ENCODE data around the gene BRD7.

BRD7 gene

DNA sequence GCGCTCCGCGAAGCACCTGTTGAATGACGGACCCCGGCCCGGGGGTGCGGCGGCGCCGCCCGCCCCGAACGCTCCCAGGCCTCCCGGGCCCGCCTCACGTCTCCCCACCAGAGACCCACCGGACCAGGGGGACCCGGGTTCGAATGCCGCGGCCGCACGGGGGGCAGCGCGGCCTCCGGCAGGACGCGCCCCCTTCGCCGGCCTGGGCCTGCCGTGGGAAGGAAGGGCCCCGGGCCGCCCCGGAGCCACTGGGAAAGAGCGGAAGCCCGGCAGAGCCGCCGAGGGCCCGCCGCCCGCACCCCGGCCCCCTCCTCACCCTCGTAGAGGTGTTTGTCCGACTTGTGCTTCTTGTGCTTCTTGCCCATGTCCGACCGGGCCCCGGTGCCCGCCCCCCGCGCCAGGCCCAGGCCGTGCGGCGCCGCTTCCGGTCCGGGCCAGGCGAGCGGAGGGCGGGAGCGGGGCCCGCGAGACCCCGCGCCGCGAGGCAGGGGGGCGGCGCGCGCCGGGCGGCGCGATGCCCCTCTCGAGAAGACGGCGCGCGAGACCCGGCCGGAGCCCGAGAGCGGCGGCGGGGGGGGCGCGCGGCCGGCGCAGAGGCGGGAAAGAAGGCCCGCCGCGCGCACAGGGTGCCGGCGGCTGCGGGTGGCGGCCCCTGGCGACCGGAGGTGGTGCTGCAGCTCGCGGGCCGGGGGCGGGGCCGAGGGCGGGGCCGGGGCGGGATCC lies at the start of gene BRD7:
Gene BRD7, minus strand, starts transcription at position 579 of the 723 bp plus-strand sequence. Its CDS starts 214 bp downstream, at position 365.
- DNase-seq, result peak in 42 of 51 donors; percentile 10 to 82 (median 52)

DNA sequence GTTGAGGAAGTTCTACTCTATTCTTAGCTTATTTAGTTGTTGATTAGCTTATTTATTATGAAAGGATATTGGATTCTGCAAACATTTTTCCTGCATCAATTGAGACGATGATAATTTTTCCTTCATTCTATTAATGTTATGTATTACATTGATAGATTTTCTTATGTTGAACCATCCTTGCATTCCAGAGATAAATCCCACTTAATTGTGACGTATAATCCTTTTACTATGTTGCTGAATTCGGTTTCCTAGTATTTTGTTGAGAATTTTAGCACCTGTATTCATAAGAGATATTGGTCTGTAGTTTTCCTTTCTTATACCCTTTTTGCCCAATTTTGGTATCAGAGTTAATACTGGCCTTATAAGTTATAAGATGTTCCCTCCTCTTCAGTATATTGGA lies 47.6 kb upstream of the BRD7 start:
- no peak for DNase-seq

DNA sequence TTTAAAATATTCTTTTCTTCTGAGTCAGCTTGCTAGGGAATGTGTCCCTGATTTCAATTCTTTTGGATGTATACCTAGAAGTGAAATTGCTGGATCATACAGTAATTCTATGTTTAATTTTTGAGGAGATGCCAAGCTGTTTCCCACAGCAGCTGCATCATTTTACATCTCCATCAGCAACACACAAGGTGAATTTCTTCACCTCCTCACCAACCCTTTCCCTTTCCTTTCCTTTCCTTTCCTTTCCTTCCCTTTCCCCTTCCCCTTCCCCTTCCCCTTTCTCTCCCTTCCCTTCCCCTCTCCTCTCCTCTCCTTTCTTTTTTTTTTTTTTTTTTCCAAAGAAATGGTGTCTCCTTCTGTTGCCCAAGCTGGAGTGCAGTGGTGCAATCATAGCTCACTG lies 45.4 kb upstream of the BRD7 start:
- DNase-seq, result no peak

DNA sequence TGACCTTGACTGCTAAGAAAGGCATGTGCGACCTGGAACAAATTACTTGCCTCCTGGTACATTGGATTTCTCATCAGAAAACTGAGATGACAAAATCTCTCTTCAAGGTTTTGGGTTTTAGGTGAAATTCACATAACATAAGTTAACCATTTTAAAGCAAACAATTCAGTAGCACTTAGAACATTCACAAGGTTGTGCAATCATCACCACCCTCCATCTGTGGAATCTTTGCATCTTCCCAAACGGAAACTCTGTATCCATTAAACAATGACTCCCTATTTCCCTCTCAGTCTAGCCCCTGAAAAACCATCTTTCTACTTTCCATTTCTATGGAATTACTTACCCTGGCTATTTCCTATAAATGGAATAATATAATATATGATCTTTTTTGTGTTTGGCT lies 42.2 kb upstream of the BRD7 start:
- no peak for DNase-seq

DNA sequence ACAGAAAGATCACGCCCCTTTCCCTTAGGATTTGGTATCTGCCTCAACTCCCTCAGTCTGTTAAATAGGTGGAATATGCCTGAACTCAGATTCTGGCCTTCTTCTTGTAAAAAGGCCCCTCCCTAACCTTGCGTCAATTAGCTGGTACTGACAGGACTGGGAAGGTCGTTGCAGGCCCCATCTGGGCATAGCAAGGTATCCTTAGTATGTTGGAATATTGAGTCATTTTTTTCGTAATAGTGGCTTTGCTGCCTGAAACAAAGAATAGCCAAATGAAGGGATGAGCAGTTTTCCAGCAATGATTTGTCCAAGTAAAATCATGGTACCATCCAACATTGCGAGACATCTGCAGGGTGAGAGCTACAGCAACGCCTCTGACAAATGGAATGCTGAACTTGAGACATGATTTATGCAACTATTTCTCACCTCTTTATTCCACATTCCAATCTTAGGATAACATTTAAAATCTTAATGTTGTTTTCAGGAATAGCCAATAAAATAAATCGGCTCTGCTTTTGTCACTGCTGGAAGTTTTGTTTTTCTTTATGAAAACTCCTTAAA lies 39.3 kb upstream of the BRD7 start:
- no peak for DNase-seq

DNA sequence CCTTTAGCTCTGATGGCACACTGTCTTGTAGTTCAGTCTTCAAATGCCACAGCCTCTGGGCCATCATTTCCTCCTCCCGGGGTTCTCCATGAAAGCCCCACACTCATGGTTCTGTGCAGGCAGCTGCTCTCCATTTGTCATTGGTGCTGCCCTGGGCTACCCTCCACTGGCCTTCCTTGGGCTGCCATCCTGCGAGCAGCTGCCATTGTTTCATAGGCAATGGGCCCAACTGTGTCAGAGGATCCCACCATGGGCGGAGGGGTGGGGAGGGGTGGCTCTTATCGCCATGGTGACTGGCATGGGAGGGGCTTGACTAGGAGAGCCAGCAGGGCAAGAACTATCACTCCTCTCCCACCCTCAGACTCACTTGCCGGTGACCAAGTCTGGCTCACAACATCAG lies 38.6 kb upstream of the BRD7 start:
- no peak for DNase-seq

DNA sequence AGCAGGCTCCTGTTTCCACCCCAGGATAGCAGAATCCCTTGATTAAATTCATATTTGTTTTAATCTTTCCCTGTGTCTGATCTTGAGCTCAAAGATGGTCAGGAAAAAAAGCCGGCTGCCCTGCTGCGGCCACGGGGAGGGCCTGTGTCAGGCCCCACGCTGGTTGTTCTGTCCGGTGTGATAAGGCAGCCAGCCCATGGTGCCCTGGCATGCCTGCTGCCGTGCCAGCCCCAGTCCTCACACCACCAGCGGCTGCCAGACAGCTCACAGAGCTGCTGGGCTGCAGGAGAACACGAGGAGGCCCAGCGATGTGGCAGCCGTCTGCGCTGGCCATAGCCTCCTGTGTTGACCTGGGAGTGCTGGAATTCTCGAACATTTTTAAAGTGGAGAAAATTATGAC lies 34.7 kb upstream of the BRD7 start:
- peak in 2 of 51 donors; percentile 4 to 17 for DNase-seq

DNA sequence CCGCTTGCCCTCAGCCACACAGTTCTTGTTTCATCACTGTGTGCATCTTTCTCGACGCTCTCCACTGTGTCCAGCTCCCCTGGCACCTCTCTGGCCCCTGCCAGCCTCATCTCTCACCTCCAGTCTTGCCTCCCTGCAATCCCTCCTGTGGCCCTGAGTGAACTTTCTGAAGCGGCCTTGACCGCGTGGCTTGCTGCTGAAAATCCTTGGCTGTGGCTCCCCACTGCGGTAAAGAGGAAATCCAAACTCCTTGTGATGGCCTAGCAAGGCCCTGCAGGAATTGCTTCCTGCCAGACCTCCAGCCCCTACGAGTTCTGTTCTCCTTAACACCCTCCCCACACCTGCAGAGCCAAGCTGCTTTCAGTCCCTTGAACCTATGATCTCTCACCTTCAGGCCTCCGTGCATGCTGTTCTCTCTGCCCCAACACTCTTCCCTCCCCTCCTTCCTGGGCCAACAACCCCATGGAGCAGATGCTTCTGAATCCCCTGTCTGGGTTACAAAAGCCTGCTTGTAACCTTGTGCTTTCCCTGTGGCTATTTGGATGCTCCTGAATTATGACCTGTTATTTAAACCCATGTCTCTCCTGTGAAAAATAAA lies 33.6 kb upstream of the BRD7 start:
- DNase-seq, result no peak

DNA sequence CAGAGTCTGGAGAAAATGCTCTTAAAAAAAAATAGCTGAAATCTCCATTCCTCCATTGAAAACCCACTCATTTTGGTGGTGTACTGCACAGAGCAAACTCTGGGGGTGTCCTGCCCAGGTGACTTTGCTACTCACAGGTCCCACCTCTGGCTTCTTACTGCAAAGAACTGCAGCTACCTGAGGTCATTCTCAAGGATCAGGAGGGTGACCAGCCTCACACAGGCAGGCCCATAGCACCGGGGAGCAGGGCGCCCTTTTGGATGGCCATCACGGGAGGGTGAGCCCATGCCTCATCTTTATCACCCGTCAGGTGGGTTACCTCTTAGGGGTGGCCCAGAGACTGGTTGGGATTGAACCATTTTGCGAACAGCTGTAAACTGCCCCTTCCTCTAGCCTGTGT lies 32.6 kb upstream of the BRD7 start:
- DNase-seq, result no peak

DNA sequence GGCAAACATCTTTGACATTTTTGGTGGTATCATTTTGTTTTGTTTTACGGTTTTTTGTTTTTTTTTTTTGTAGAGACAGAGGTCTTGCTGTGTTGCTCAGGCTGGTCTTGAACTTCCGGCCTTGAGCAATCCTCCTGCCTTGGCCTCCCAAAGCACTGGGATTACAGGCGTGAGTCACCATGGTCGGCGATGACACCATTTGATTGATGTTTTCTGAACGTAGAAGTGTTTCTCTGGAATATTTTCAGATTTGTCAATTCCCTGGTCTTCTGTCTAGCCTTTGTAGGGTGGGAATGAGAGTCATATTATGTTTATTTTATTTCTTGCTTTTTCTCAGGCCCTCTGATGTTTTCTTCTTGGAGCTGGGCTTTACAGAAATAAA lies 32.2 kb upstream of the BRD7 start:
- DNase-seq, result no peak

DNA sequence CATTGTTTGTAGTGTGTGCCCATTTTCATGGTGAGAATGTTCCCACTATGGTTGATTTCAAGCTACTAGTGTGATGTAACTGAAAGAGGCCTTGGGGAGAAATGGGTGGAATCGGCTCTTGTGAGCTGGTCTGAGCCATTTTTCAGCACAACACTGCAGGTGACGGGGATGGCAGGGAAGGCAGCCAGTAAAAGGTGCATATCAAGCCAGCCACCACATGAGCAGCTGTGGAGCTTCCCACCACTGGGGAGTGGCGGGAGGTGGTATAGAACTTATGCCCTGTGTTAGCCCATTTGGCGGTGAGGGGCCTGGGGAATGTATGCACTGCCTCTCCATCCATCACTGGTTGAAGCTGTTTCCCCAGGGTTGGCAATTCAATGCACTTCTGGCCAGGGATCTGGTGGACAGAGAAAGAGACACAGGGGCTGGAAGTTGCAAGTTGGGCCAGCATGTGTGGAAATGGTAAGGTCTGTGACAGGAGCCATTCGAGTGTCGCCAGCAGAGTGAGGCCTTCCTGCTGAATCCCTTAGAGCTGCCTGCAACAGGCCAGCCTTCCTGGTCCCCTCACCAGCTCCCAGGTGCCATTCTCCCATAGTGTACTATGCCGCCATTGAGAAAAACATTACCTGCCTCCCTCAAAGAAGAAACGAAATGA lies 31.7 kb upstream of the BRD7 start:
- DNase-seq, result no peak

DNA sequence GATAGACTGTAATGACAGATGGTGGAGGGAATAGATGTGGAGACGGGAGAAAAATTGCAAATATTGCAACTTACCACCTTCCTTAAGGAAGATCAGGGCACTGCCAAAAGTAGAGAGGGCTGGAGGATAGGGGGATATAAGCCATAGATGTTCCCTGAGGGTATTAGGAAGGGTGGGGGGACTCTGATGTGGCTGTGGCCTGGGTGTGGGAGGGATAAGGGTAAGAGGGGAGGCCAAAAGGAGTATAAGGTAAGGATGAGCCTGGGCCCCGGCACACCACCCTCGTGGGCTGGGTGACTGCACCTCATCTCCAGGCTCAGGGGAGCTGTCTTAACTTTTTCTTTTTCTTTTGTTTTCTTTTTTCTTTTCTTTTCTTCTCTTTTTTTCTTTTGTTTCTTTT lies 30.6 kb upstream of the BRD7 start:
- no peak for DNase-seq

DNA sequence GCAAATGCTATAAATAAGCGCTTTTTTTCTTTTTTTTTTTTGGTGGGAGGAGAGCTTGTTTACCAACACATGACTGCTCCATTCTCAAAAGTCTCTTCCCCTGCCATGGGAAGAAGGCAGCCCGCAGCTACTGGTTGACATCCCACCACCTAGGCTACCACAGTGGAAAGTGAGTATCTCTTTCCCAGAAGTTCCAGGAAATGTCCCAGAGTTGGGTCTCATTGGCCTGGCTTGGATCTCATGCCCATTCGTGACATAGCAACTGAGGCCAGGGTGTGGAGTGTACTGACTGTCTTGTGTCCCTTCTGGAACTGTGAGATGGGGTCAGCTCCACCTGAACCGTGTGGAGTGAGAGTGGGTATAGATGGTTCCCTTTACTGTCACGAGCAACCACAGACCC lies 29.5 kb upstream of the BRD7 start:
- DNase-seq, result no peak

DNA sequence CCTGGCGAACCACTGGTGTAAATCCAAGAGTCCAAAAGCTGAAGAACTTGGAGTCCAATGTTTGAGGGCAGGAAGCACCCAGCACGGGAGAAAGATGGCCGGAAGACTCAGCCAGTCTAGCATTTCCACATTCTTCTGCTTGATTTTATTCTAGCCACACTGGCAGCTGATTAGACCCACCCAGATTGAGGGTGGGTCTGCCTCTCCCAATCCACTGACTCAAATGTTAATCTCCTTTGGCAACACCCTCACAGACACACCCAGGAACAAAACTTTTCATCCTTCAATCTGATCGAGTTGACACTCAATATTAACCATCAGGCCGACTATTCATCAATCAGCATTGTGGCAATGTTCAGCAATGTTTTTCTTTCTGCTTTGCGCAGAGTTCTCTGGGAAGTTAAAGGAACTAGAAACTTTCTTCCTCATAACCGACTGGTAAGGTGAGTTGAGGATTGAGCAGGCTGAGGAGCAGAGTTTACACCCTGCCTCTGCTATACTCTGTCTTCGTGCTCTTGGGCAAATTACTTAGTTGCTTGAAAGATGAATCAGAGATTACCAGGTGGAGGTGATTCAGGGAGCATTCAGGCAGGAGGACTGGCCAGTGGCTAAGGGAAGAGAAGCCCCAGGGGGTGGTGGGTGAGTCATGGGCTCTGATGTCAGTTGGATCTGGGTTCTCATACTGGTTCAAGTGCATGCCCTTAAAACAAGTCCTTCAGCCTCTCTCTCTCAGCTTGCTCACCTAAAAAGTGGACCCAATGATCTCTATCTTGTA lies 28.2 kb upstream of the BRD7 start:
- DNase-seq, result no peak

DNA sequence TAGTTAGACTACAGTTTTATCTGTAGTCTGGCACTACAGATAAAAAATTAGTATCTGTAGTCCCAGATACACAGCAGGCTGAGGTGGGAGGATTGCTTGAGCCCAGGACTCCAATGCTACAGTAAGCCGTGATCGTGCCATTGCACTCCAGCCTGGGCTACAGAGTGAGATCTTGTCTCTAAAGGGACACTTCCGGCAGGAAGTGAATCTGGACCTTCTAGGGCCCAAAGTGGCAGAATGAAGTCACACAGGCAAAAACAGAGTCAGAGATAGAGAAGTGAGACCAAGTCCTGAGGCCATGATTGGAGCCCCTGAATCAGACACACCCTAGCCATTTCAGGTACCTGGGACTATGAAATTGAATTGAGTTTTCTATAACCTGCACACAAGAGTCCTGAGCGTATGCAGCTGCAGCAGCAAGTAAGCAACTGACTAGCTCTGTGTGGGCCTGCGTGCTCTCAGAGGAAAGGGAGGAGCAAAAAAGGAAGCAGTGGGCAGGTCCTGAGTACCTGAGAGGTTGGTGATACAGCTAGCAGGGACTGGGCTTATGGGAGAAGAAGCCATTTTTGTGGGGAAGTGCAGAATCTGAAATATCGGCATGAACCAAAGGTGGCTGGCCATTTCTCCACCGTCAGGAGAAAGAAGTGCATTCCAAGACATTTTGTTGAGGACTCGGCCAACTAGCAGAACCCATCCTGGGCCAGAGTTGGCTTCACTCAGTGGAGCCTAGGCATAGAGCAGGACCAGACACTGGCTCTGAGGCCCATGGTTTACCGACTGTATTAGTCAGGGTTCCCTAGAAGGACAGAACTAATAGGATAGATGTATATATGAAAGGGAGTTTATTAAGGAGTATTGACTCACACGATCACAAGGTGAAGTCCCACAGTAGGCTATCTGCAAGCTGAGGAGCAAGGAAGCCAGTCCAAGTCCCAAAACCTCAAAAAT lies 27.2 kb upstream of the BRD7 start:
- DNase-seq, result no peak

DNA sequence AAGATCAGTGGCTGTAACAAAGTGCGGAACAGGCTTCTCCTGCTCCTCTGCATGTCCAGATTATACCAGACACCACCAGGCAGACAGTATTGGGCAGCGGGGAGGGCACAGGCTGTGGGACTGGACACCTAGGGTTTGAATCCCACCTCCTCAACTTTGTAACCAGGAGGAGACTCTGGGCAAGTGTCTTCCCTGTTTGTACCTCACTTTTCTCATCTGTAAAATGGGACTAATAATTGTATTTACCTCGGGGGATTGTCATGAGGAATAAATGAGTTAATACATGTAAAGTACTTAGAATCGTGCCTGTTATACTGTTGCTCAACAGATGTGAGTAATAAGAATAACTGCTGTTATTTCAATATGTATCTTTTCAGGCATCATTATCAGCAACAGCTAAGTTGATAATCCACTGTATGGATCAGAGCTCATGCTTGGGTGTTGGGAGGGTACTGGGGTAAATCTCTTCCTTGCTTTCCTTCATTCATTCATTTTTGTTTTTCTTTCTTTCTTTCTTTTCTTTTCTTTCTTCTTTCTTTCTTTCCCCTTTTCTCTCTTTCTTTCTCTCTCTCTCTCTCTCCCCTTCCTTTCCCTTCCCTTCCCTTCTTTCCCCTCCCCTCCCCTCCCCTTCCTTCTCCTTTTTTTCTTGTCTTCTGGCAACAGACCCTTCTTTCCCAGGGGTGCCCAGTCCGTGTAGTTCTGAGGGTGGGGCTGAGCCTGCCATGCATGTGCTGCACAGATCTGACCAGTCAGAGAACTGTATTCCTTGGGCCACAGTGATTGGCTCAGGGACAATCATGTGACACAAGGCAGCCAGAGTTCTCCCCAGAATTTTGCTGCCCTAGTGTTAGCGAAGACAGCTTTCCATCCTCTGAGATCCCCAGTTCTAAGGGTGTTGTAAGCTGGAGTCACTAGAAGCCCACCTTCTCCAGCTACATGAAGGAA lies 25.3 kb upstream of the BRD7 start:
- no peak for DNase-seq

DNA sequence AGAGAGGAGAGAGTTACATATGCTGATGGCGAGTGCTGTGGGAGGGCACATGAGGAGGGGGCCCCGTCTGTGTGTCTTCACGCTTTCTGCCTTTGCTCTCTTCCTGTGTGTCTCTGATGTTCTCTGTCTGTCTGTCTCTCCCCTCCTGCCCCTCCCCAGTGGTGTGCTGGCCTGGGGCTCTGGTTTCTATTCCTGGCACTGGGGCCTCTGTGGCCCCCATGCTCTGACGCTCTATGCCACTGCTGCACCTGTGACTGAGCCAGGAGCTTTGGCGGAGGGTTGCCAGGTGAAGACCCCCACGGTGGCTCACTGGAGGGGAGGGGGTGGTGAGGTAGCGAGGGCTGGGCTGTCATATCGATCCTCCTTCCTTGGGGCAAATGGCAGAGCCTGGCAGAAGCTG lies 24.6 kb upstream of the BRD7 start:
- DNase-seq, result no peak

DNA sequence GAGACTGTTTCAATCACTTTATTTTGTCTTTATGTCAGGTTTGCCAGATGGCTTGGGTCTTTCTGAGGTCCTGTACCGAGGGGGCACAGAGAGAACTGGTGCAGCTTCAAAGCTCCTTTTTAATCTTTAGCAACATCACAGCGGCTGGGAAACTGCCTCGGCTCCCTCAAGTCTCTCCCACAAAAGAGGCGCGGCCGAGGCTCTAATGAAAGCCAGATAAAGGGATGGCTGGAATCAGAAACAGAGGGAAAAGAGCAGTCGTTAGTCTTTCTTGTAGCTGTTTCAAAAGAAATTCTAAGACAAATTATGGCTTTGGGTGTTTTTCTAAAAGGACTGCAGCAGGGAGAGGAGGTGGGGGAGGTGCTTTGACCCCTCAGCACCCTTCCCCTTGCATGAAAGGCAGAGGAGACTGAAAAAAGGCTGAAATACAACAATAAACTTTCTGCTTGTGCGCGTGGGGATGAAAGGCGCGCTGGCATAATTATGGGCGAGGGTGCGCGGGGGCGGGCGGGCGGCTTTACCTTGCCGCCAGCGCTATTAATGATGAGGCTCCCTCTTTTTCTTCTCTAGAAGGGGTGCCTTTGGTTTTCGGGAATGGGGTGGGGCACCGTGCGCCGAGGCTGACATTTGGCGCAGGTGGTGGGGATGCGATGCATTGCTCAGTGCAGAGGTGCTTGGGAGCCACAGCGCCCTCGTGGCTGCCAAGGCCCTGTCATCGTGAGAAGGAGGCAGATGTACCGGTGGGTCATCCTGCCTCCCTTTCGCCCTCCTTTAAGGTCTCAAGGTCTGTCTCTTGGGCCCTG lies 22.3 kb upstream of the BRD7 start:
- DNase-seq, result no peak

DNA sequence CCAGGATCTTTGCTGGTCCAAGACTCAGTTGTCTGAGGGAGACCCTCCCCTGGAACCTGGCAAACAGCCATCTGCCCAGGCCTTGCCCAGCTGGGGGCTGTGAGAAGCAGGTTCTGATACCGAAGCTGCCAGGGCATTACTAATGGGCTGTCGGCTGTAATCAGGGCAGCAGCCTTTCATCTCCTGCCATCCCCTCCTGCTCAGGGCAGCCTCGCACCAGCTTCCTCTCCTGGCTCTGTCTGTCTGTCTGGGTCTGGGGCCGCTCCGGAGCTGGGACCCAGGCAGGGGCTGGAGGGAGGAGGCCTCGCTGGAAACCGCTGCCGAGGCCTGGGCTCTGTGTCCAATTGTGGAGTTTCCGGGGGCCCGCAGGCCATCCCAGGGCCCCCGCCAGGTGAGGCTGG lies 21.6 kb upstream of the BRD7 start:
- no peak for DNase-seq

Data from hypothalamus (tissue), 51 donors.